Measurements from ENCODE around the gene DLGAP4. TPM values are rescaled to one million over a fixed set of nuclear protein-coding genes. Genes with fewer than 3 reads are reported as not detected.

DLGAP4 gene
- total and polyA plus RNA-seq, 10 of the 15 experiments (the other 5 are each of a cell fraction or from before 2014, with no cell fraction given): 0.42 to 43.3 (median 19.0) TPM

DNA sequence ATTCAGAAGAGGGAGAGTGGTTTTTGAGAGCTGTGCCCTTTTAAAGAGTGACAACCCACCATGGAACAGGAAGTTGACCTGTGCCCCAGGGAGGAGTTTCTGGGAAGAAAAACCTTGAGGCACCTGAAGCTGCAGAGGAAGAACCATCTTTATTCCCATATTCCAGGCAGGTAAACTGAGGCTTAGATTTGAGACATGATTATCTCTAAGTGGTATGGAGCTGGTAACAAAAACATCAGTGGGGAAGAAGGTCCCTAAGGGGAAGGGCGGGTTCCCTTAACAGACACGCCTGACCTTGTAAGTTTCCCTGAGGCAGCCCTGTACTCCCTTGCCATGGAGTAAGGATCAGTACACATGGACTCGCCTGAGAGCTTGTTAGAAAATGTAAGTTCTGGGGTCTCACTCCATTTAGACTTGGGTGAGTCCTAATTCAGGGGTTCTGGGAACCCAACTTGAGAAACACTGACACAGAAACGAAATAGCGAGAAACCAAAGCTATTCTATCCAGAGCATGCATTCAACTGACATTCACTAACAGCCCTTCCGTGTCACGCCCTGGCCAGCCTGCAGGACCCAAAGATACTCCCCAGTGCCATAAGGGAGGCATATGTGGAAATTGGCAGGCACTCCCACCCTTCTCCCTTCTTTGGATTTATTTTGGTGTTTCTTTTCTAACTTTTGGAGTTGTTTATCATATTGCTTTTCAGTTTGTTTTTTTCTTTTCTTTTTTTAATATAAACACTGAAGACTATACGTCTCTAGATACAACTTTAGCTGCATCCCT is 90.9 kb downstream of the DLGAP4 start:
- BruUV-seq (replicated peaks): no TSS peak
- POLR2A ChIA-PET: no interaction called here
- intact Hi-C loops (cut with micrococcal nuclease; ENCODE audit: unreplicated experiment) (no loop called here), in situ Hi-C loops (cut with MboI) (no loop called here)
- no peak overlapping the region for H3K4me2 ChIP-seq (ENCODE audit: control insufficient read depth, insufficient read depth)
- H3K4me1 ChIP-seq (ENCODE audit: control insufficient read depth, insufficient read depth, low read length): no peaks in the 10 kb centered on the region
- H3K4me3 ChIP-seq: no peak overlapping the region
- TF ChIP-seq RCOR1 (conservative IDR thresholded peaks at IDR 0.05; ENCODE audit: low read depth, low read length): no peak
- no peak for TF ChIP-seq RAD51 (IDR thresholded peaks at IDR 0.05)
- no peak for TF ChIP-seq ZNF217 (IDR thresholded peaks at IDR 0.05)
- no peak for TF ChIP-seq POLR2A (IDR thresholded peaks at IDR 0.05; ENCODE audit: low read depth, low read length)
- no peak for TF ChIP-seq NFIC (IDR thresholded peaks at IDR 0.05; ENCODE audit: low read depth, low read length)
- TF ChIP-seq CBX5 (IDR thresholded peaks at IDR 0.05; ENCODE audit: low read depth): no peak
- TF ChIP-seq, protein P1, sequence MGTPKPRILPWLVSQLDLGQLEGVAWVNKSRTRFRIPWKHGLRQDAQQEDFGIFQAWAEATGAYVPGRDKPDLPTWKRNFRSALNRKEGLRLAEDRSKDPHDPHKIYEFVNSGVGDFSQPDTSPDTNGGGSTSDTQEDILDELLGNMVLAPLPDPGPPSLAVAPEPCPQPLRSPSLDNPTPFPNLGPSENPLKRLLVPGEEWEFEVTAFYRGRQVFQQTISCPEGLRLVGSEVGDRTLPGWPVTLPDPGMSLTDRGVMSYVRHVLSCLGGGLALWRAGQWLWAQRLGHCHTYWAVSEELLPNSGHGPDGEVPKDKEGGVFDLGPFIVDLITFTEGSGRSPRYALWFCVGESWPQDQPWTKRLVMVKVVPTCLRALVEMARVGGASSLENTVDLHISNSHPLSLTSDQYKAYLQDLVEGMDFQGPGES (IDR thresholded peaks at IDR 0.05): no peak
- TF ChIP-seq ZNF384 (IDR thresholded peaks at IDR 0.05; ENCODE audit: borderline replicate concordance, low read depth, low read length): no peak
- TF ChIP-seq, protein P2, sequence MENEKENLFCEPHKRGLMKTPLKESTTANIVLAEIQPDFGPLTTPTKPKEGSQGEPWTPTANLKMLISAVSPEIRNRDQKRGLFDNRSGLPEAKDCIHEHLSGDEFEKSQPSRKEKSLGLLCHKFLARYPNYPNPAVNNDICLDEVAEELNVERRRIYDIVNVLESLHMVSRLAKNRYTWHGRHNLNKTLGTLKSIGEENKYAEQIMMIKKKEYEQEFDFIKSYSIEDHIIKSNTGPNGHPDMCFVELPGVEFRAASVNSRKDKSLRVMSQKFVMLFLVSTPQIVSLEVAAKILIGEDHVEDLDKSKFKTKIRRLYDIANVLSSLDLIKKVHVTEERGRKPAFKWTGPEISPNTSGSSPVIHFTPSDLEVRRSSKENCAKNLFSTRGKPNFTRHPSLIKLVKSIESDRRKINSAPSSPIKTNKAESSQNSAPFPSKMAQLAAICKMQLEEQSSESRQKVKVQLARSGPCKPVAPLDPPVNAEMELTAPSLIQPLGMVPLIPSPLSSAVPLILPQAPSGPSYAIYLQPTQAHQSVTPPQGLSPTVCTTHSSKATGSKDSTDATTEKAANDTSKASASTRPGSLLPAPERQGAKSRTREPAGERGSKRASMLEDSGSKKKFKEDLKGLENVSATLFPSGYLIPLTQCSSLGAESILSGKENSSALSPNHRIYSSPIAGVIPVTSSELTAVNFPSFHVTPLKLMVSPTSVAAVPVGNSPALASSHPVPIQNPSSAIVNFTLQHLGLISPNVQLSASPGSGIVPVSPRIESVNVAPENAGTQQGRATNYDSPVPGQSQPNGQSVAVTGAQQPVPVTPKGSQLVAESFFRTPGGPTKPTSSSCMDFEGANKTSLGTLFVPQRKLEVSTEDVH (IDR thresholded peaks at IDR 0.05; ENCODE audit: low read depth, partially characterized antibody): no peak
- TF ChIP-seq NBN (IDR thresholded peaks at IDR 0.05): no peak
- no peak for TF ChIP-seq SMC3 (IDR thresholded peaks at IDR 0.05; ENCODE audit: borderline replicate concordance, low read length)
- TF ChIP-seq BHLHE40 (IDR thresholded peaks at IDR 0.05; ENCODE audit: borderline replicate concordance in 1 of 2, low read depth in 2 of 2, low read length in 1 of 2): no peak
- no peak for TF ChIP-seq EGR1 (IDR thresholded peaks at IDR 0.05; ENCODE audit: borderline replicate concordance in 1 of 2, low read depth in 2 of 2, low read length in 2 of 2)
- TF ChIP-seq TAF1 (IDR thresholded peaks at IDR 0.05; ENCODE audit: borderline replicate concordance, low read depth, low read length): no peak
- TF ChIP-seq CHD1 (IDR thresholded peaks at IDR 0.05; ENCODE audit: low read depth, low read length): no peak
- no peak for TF ChIP-seq ZNF207 (IDR thresholded peaks at IDR 0.05; ENCODE audit: borderline replicate concordance)
- no peak for TF ChIP-seq FOXM1 (IDR thresholded peaks at IDR 0.05; ENCODE audit: low read depth, low read length)
- H3K27ac ChIP-seq (ENCODE audit: control insufficient read depth, insufficient read depth): no peak overlapping the region
- H3K27me3 ChIP-seq (replicated peaks in 1 of 2; ENCODE audit: control insufficient read depth in 2 of 2, insufficient read depth in 2 of 2, low read length in 1 of 2): no peaks in the 10 kb centered on the region
- H2AFZ ChIP-seq (ENCODE audit: control insufficient read depth, low read depth, low read length): no peak overlapping the region
- FAIRE-seq (no peak), DNase-seq (ENCODE audit: low read depth, low spot score) (no peak), ATAC-seq (no peak)
- CTCF ChIA-PET: interaction anchor here (1.3 kb wide), 1 partner anchor 123 kb away, joined by 3 read pairs; no protein-coding TSS in a partner anchor
- RAD21 ChIA-PET (ENCODE audit: unreplicated experiment): no interaction called here
- H4K20me1 ChIP-seq (ENCODE audit: control insufficient read depth, insufficient read depth): no peaks in the 10 kb centered on the region
- no peaks in the 10 kb centered on the region for H3K79me2 ChIP-seq (ENCODE audit: control insufficient read depth, insufficient read depth, low read length)
- WGBS (ENCODE audit: insufficient coverage, insufficient replicate concordance, low lambda C conversion rate, missing lambda C conversion rate): 31% methylated on average over 8 of the region's 8 CpGs
- no peaks in the 10 kb centered on the region for H3K9me3 ChIP-seq (replicated peaks; ENCODE audit: control insufficient read depth, insufficient read depth, low read length)
- SMC1A ChIA-PET (ENCODE audit: uncharacterized antibody, unreplicated experiment): interaction anchor here (0.8 kb wide), 1 partner anchor 611 kb away, joined by 3 read pairs; no protein-coding TSS in a partner anchor
- no peak overlapping the region for H3K9ac ChIP-seq (ENCODE audit: control insufficient read depth, insufficient read depth, low read length)
- H3K36me3 ChIP-seq (ENCODE audit: control insufficient read depth in 2 of 2, insufficient read depth in 2 of 2, low read length in 1 of 2): no peaks in the 10 kb centered on the region

All from GM12878 (cell line).